ENCODE data around the gene G0S2. TPM values are rescaled to one million over a fixed set of nuclear protein-coding genes. Genes with fewer than 3 reads are reported as not detected.

Gene G0S2, protein sequence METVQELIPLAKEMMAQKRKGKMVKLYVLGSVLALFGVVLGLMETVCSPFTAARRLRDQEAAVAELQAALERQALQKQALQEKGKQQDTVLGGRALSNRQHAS
- total RNA-seq = 3.6 to 5.6 TPM (median 4.1 TPM) in 3 replicates

GRCh38 chr1:209674957-209675564 lies at the start of gene G0S2:
TSS of gene G0S2 (plus strand) at chr1:209675412. CDS start at chr1:209675685, 273 bp downstream.
- Mint-ChIP-seq H3K27me3 (ENCODE audit: low read depth) (peaks cover 98% of the 10 kb centered on the region), H3K9me3 (peaks cover 5% of the 10 kb centered on the region), H3K27ac (no peak within 1 kb of the TSS), H3K4me1 (peaks cover 15% of the 10 kb centered on the region), H3K36me3 (no peaks in the 10 kb centered on the region), H3K4me3 (peak within 1 kb of the TSS; percentile 73)
- DNase-seq (ENCODE audit: low spot score in 2 of 2, unreplicated experiment in 2 of 2) = peak in 1 of 2 experiments; percentile 47
- no peak for TF ChIP-seq CTCF (IDR thresholded peaks at IDR 0.05; ENCODE audit: unreplicated experiment)

- H3K36me3 Mint-ChIP-seq = no peaks in the 10 kb centered on the region
- no peak for TF ChIP-seq CTCF (IDR thresholded peaks at IDR 0.05; ENCODE audit: unreplicated experiment)
- H3K27ac Mint-ChIP-seq = no peak overlapping the region
- peaks cover 18% of the 10 kb centered on the region for H3K27me3 Mint-ChIP-seq (ENCODE audit: low read depth)
- peaks cover 13% of the 10 kb centered on the region for H3K4me1 Mint-ChIP-seq
- H3K9me3 Mint-ChIP-seq = no peaks in the 10 kb centered on the region
- DNase-seq (ENCODE audit: low spot score in 2 of 2, unreplicated experiment in 2 of 2) = no peak
- no peak overlapping the region for H3K4me3 Mint-ChIP-seq
Observed at GRCh38 chr1:209625791-209626285, 49.4 kb upstream of the G0S2 start.

GRCh38 chr1:209626346-209627026 lies 48.7 kb upstream of the G0S2 start:
- no peak for DNase-seq (ENCODE audit: low spot score in 2 of 2, unreplicated experiment in 2 of 2)
- H3K4me3 Mint-ChIP-seq = no peak overlapping the region
- TF ChIP-seq CTCF (IDR thresholded peaks at IDR 0.05; ENCODE audit: unreplicated experiment) = no peak
- H3K27me3 Mint-ChIP-seq (ENCODE audit: low read depth) = peaks cover 18% of the 10 kb centered on the region
- no peak overlapping the region for H3K27ac Mint-ChIP-seq
- no peaks in the 10 kb centered on the region for H3K36me3 Mint-ChIP-seq
- no peaks in the 10 kb centered on the region for H3K9me3 Mint-ChIP-seq
- peaks cover 6% of the 10 kb centered on the region for H3K4me1 Mint-ChIP-seq

DNA sequence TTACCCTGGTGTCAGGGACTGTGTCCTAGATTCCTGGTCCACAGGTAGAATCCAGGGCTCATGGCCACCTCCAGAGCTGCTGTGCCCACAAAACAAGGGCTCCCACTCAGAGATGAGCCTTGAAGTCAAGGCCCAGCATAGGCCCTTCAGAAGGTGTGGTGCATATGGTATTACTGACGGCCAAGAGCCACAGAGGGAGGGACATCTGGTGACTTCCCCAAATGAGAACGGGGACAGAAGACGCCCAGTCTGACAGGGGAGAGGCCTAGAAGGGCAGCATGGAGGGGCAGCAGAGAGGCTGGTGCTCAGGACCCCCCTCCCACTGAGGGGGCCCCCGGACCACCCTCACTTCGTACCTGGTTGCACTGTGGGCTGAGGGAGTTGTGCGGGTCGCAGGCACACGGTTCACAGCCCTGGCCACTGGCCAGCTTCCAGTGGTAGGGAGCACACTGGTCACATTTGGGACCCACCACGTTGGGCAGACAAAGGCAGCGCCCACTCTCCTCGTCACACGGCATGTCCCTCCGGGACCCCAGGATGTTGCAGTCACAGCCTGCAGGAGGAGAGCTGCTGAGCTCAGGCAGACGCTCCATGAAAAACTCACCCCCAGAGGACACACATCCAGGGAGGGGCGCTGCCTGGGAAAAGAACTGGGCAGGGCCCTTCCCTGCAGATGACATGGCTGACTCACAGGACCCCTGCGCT lies 48.0 kb upstream of the G0S2 start:
- Mint-ChIP-seq H3K4me1 (peaks cover 2% of the 10 kb centered on the region), H3K27me3 (ENCODE audit: low read depth) (peaks cover 18% of the 10 kb centered on the region), H3K36me3 (no peaks in the 10 kb centered on the region), H3K9me3 (no peaks in the 10 kb centered on the region), H3K4me3 (no peak overlapping the region), H3K27ac (no peak overlapping the region)
- no peak for DNase-seq (ENCODE audit: low spot score in 2 of 2, unreplicated experiment in 2 of 2)
- no peak for TF ChIP-seq CTCF (IDR thresholded peaks at IDR 0.05; ENCODE audit: unreplicated experiment)

- Mint-ChIP-seq H3K4me3 (no peak overlapping the region), H3K4me1 (peaks cover 2% of the 10 kb centered on the region), H3K9me3 (no peaks in the 10 kb centered on the region), H3K27ac (no peak overlapping the region), H3K36me3 (no peaks in the 10 kb centered on the region), H3K27me3 (ENCODE audit: low read depth) (peaks cover 18% of the 10 kb centered on the region)
- peak; percentile 71 to 91 for DNase-seq (ENCODE audit: low spot score in 2 of 2, unreplicated experiment in 2 of 2)
- peak; percentile 97 for TF ChIP-seq CTCF (IDR thresholded peaks at IDR 0.05; ENCODE audit: unreplicated experiment)
Observed at GRCh38 chr1:209627732-209628196, 47.4 kb upstream of the G0S2 start.

Measured in mesothelial cell of epicardium (in vitro differentiated cells).